GM19035 (cell line): ENCODE measurements around the gene YEATS4.

ENCODE experiments used
- ATAC-seq: cut with Tn5 transposase; IDR thresholded peaks from one replicate; pipeline ENCODE4 v1.9.1; 2021; ENCODE audit not compliant: unreplicated experiment

Gene YEATS4

GRCh38 chr12:69341328-69341727 is 18.2 kb upstream of the YEATS4 start:
- no peak for ATAC-seq

- no peak for ATAC-seq
These were observed 17.1 kb upstream of the YEATS4 start for GRCh38 chr12:69342421-69342820.

GRCh38 chr12:69343357-69343756 is 16.2 kb upstream of the YEATS4 start:
- no peak for ATAC-seq

GRCh38 chr12:69343885-69344612 is 15.5 kb upstream of the YEATS4 start:
- no peak for ATAC-seq

GRCh38 chr12:69345077-69345476 is 14.5 kb upstream of the YEATS4 start:
- ATAC-seq = no peak

- no peak for ATAC-seq
These were observed 13.8 kb upstream of the YEATS4 start for GRCh38 chr12:69345742-69346141.

GRCh38 chr12:69348162-69348938 is 11.2 kb upstream of the YEATS4 start, which contains the start of gene LYZ:
LYZ (plus strand) TSS chr12:69348381; CDS start chr12:69348409, 28 bp downstream.
- ATAC-seq = no peak

GRCh38 chr12:69350002-69350626 is 9.4 kb upstream of the YEATS4 start:
- ATAC-seq = no peak

- no peak for ATAC-seq
These were observed 8.8 kb upstream of the YEATS4 start for GRCh38 chr12:69350777-69351176.

GRCh38 chr12:69351462-69352236 is 7.9 kb upstream of the YEATS4 start:
- ATAC-seq = no peak

- ATAC-seq = no peak
These were observed 6.6 kb upstream of the YEATS4 start for GRCh38 chr12:69352904-69353303.

GRCh38 chr12:69354172-69354555 is 5.4 kb upstream of the YEATS4 start:
- ATAC-seq = no peak

- ATAC-seq = no peak
These were observed 4.9 kb upstream of the YEATS4 start for GRCh38 chr12:69354556-69355187.

GRCh38 chr12:69355363-69356028 is 4.0 kb upstream of the YEATS4 start:
- no peak for ATAC-seq

- ATAC-seq = no peak
These were observed 767 bp downstream of the YEATS4 start for GRCh38 chr12:69360348-69360672.

GRCh38 chr12:69366796-69367195 is 7.3 kb downstream of the YEATS4 start:
- no peak for ATAC-seq

GRCh38 chr12:69368171-69368570 is 8.6 kb downstream of the YEATS4 start:
- no peak for ATAC-seq

GRCh38 chr12:69383074-69383473 is 23.5 kb downstream of the YEATS4 start:
- no peak for ATAC-seq

- no peak for ATAC-seq
These were observed 25.5 kb downstream of the YEATS4 start for GRCh38 chr12:69385038-69385437.

GRCh38 chr12:69386921-69387320 is 27.4 kb downstream of the YEATS4 start:
- ATAC-seq = no peak
